ENCODE results near the gene PDCD11.

The PDCD11 gene

GRCh38 chr10:103419101-103419500 lies 22.7 kb downstream of the PDCD11 start:
- no peak for FAIRE-seq

GRCh38 chr10:103423748-103424147 lies 27.3 kb downstream of the PDCD11 start:
- no peak for FAIRE-seq

GRCh38 chr10:103427866-103428265 lies 31.4 kb downstream of the PDCD11 start:
- FAIRE-seq: no peak

GRCh38 chr10:103428989-103429643 lies 32.7 kb downstream of the PDCD11 start:
- FAIRE-seq: no peak

GRCh38 chr10:103429647-103430046 lies 33.2 kb downstream of the PDCD11 start:
- no peak for FAIRE-seq

- no peak for FAIRE-seq
Observed at GRCh38 chr10:103431902-103432301, 35.5 kb downstream of the PDCD11 start.

GRCh38 chr10:103433858-103434257 lies 37.4 kb downstream of the PDCD11 start:
- FAIRE-seq: no peak

- no peak for FAIRE-seq
Observed at GRCh38 chr10:103439776-103440175, 43.4 kb downstream of the PDCD11 start.

GRCh38 chr10:103440416-103440815 lies 44.0 kb downstream of the PDCD11 start:
- no peak for FAIRE-seq

GRCh38 chr10:103441206-103441605 lies 44.8 kb downstream of the PDCD11 start:
- no peak for FAIRE-seq

GRCh38 chr10:103441611-103442010 lies 45.2 kb downstream of the PDCD11 start:
- FAIRE-seq: no peak

GRCh38 chr10:103442031-103442461 lies 45.6 kb downstream of the PDCD11 start:
- no peak for FAIRE-seq

- no peak for FAIRE-seq
Observed at GRCh38 chr10:103443475-103444185, 47.2 kb downstream of the PDCD11 start.

GRCh38 chr10:103444478-103444877 lies 48.1 kb downstream of the PDCD11 start:
- no peak for FAIRE-seq

GRCh38 chr10:103445366-103445765 lies 48.9 kb downstream of the PDCD11 start:
- FAIRE-seq: no peak

GRCh38 chr10:103445767-103446567 lies 49.5 kb downstream of the PDCD11 start:
- no peak for FAIRE-seq

- FAIRE-seq: no peak
Observed at GRCh38 chr10:103447187-103447586, 50.8 kb downstream of the PDCD11 start.

- FAIRE-seq: no peak
Observed at GRCh38 chr10:103448746-103449145, 52.3 kb downstream of the PDCD11 start.

- FAIRE-seq: no peak
Observed at GRCh38 chr10:103449208-103450144, 53.0 kb downstream of the PDCD11 start.

GRCh38 chr10:103450201-103450695 lies 53.8 kb downstream of the PDCD11 start:
- FAIRE-seq: no peak

GRCh38 chr10:103451091-103451813 lies 54.8 kb downstream of the PDCD11 start:
- FAIRE-seq: no peak
